GM18508 (cell line): Measurements from ENCODE around the gene TANGO2.

Experiments used
- ATAC-seq: cut with Tn5 transposase; IDR thresholded peaks from one replicate; pipeline ENCODE4 v1.9.1; 2021; ENCODE audit warnings: moderate number of reproducible peaks; ENCODE audit not compliant: insufficient read depth, unreplicated experiment

The TANGO2 gene

DNA sequence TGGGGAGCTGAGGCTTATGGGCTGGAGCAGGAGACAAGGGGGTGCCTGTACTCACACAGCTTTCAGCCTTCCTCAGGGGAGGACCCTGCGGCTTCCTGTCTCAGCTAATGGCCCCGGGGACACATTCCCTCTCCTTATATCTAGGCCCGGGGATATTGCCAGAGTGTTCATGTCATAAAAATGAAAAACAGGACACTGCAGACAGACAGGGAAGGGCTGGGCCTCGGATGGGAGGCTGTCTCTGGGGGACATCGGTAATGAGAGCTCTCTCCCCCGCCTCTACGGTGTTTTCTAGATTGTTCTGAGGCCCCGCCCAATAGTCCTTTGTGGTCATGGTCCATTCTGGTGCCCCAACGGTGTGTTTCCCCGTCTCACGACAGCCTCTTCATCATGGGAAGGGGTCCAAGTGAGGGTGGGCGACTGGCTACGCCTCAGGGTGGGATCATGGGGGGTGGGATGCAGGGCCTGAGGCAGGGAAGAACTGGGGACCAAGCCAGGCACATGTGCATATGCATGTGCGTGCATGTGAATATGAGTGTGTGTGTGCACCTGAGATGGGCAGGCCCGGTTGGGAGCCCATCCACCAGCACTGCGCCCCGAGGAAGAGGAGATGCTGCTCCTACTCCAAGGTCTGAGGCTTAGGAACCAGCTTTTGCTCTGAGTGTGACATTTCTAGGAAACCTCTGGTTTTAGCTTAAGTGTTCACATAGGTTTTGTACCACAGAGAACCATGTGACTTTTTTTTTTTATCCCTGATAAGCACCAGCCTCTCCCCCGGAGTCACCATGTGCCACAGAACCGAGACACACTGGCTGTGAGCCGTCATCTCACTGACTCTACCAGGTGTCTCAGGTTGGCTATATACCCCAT is 9.6 kb upstream of the TANGO2 start:
- no peak for ATAC-seq

DNA sequence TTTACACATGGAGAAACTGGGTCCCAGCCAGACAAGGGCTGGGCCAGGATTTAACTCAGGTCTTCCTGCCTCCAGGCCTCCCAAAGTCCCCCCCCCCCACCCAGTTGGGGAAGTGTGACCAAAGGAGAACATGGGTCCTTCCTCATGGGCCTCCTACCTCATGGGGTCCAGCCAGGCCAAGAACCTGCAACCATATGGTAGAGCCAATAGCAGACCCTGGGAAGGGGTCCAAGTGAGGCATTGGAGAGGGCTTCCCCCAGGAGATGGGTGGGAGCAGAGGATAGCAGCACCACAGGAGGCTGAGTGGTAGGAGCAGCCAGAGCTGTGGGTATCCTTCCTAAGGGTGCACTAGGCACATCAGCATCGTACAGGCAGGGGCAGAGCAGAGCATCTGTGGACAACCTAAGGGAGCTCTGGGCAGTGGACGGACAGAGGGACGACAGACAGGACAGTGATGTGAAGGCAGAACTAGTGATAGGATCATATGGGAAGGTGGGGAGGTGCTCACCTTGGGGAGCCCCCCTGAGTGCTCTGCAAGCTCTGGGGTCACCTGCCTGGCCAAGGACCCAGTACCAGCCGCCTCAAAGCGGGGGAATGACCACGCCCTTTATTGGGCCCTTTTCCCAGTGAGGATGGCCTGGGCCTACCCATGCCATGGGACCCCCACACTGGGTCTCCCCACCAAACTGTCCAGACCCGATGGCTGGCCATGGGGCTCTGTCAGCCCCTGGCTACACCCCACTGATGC is 8.7 kb upstream of the TANGO2 start:
- ATAC-seq, result no peak

DNA sequence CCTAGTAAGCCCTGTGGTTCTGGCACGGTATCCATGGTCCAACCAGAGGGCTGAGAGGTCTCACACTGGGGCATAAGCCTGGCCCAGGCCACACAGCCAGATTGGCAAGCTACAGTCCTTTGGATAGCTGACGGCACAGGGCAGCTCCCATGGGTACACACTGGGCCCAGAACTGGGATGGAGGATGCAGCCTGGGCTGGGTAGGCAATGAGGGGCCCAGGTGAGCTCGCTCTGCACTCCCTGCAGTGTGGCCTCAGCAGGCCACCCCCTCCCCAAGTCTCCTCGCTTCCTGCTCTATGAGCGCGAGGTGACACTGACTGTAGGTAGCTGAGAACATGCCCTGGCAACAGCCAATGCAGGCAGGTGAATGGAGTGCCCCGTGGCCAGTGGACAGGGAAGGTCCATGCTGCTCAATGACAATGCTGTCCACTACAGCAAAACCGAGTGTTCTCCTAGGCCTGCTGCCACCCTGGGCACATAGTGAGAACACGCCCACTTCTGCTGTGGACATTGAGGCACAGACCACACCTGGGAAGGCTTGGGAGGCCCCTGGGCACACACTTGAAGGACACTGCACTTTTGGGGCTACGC is 8.1 kb upstream of the TANGO2 start:
- ATAC-seq, result no peak

DNA sequence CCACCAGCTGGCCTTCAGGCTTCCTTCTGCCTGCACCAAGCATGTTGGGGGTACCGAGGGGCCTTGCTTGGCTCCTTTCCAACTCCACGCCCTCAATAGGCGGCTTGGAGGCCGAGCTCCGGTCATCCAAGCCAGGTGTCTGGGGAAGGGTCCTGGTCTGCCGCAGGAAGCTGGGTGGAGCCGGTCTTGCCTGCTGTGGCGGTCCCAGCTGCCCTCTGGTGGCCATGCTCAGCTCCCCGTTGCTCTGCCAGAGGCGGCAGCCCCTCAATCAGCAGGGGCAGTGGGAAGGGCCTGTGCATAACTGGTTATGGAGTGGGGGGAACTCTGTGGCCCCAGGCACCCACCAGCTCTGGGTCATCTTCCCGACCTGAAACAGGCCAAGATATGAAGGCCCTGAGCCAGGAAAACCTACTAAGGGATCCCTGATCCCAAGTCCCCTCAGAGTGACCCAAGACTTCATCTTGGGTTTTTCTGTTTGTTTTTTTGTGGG is 7.5 kb upstream of the TANGO2 start:
- ATAC-seq, result no peak

DNA sequence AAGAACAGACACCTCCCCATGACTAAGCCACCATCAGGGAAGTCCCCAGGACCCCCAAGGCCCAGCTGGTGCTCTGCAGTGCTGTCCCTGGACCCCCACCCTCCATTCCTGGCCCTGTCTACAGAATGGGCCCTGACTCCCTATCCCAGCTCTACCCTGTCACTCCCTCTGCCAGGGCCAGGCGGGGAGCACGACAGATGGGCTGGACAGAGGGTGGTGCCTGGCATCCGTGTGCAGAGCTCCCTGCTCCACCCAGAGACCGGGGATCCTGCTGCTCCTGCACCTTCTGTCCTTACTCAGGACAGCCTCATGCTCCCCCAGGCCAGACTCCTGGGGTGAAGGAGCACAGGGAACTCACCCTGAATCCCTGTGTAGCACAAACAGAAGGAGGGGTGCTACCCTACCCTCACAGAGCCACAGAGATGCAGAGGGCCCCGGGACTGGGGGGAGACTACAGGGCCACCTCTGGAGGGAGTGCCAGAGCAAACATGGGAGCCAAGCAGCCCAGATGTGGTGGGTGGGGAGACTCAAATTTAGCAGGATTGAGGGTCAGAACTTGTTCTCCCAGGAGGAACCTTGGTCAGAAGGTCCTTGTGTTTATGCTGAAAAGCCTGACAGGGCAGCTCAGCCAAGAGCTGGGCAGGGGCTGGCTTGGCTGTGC is 6.3 kb upstream of the TANGO2 start:
- ATAC-seq, result no peak

DNA sequence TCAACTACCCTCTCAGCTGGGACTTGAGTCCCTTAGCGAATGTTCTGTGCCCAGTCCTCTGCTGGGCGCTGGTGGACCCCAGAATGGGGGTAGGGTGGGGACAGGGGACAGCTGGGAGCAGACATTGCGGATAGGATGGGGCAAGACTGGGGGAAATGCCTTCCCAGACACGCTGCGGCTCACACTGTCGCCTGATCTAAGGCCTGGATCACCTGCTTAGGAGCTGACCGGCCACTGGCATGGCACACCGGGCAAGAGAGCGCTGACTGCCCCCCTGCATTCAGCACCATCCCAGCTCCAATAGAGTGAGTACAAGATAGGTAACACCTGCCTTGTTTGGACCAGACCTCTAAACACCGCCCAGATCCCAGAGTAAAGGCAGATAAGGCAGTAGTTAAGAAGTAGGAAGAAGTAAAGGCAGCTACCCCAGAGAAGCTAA is 5.7 kb upstream of the TANGO2 start:
- no peak for ATAC-seq

DNA sequence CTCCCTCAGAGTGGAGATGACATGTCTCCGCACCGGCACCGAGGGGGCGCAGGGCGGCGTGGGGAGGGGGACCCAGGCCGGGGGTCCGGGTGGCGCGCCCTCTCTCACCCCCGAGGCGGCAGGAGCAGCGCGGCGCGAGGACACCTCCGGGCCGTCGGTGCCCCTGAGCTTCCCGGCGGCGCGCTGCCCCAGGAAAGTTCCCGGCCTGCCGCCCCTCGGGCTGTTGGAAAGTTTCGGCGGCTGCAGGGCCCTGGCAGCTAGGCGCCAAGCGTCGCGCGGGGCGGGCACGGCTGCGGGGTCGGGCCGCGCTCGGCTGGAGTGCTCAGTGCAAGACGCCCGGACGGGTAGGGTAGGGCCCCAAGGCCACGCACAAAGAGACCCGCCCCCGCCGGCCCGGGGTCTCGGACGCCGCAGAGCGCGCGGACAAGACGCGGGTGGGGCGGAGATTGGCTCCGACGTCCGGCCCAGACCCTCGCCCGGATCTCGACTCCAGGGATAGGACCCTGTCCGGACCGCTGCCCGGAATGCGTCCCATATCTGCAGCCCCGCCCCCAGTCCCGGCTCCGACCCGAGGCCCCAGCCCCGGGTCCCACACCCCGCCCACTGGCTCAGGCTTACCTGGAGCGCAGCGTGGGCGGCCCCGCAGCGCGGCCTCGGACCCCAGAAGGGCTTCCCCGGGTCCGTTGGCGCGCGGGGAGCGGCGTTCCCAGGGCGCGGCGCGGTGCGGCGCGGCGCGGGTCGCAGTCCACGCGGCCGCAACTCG is 4.8 kb upstream of the TANGO2 start:
- ATAC-seq, result no peak

DNA sequence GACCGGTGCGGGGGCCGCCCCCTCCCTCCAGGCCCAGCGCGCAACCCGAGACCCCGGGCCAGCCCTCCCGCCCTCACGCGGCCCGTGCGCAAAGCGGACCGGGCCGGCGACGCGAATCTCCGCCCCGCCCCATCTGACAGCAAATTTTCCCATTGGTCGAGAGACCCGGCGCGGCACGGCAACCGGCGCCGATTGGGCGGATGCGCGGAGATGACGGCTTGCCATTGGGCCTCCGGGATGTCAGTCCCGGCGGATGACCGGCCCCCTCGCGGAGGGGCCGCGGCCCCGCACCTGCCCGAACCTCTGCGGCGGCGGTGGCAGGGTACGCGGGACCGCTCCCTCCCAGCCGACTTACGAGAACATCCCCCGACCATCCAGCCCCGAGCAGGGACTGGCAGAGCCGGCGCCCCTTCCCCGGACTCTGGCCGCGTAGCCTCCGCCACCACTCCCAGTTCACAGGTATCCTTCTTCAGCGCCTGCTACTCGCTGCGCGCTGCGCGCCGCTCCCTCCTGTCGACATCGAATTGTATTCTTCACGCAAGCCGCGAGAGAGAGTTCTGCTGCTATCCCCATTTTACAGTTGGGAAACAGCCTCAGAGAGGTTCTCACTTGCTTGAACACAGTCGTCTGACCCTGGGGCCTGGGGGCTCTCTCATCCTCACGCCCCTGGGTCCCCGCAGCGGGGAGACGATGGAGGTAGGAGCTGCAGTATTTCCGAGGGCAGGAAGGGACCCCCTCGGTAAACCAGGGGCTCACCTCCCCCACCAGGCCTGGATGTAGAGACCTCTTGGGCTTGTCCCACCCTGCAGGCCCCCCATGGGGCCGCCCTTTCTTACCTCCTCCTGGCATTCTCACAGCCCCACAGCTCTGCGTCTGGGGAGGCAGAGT is 3.9 kb upstream of the TANGO2 start, which contains the start of gene ARVCF:
Gene ARVCF (minus strand): TSS at position 90 of the 888 bp plus-strand sequence. CDS start 26,029 bp downstream, outside the sequence.
- ATAC-seq, result no peak

DNA sequence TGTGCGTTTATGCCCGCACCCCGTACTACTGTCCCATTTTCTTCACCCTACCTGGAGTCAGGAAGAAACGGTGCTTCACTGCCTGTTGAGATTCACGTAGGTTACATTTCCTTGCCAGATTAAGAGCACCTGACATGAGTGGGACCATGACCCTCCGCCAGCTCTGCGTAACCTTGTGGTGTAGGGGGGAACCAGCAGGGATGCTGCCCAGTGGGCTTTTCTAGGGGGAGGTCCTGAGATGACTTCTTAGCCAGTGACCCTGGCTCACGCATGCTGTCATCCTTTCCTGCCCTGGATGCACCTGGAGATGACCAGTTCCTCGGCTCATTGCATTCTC is 3.3 kb upstream of the TANGO2 start:
- ATAC-seq, result no peak

DNA sequence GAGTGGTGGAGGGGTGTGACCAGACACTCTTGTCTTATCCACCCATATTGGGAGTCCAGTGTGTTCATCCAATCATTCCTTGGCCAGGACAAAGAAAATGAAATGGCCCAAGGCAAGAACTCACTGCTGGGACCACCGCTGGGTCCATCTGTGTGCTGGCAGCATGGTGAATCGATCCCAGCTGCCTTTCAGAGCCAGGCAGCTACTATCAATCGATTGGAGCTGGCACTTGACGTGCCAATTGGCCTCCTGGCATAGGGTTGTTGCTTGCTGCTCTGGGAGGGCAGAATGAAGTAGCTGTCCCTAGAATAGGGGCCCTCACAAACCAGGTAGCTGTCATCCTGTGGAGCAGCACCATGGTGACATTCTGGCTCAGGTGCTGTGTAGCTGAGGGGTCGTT is 2.9 kb upstream of the TANGO2 start:
- ATAC-seq, result no peak

DNA sequence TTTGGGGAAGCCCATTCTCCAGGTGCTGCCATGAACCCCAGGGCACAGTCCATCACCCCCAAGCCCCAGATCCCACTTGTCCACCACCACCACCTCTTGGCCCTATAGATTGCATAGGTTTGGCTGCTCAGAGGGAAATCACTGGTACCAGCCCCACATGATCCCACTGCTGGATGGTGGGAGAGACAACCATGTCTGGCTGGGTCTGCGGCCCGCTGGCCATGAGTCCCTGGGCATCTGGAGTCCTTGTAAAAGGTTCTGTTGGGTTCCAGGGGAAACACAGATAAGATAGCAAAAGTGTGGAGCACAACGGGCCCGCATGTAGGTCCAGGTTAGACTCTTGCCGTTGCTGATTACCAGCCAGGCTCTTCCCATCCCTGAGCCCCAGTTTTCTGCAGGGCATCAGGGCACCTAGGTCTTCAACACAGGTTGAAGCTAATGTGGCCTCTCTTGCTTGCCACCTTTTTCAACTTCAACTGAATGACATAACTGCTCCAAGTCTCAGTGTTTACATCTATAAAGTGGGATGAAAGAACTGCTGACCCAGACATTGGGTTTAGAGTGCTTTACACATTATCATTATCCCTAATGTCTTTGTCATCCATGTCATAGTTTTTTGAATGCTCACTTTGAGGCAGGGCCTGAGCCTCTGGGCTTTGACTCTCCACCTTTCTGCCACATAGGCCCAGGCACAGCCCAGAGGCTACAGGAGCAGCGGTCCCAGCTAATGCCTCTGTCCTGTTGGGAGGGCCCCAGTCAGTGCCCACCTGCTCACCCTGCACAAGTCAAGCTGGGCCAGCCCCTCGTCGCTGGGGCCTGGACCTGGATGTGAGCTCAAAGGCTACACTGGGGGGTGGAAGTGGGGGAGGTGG is 1.0 kb upstream of the TANGO2 start:
- no peak for ATAC-seq

DNA sequence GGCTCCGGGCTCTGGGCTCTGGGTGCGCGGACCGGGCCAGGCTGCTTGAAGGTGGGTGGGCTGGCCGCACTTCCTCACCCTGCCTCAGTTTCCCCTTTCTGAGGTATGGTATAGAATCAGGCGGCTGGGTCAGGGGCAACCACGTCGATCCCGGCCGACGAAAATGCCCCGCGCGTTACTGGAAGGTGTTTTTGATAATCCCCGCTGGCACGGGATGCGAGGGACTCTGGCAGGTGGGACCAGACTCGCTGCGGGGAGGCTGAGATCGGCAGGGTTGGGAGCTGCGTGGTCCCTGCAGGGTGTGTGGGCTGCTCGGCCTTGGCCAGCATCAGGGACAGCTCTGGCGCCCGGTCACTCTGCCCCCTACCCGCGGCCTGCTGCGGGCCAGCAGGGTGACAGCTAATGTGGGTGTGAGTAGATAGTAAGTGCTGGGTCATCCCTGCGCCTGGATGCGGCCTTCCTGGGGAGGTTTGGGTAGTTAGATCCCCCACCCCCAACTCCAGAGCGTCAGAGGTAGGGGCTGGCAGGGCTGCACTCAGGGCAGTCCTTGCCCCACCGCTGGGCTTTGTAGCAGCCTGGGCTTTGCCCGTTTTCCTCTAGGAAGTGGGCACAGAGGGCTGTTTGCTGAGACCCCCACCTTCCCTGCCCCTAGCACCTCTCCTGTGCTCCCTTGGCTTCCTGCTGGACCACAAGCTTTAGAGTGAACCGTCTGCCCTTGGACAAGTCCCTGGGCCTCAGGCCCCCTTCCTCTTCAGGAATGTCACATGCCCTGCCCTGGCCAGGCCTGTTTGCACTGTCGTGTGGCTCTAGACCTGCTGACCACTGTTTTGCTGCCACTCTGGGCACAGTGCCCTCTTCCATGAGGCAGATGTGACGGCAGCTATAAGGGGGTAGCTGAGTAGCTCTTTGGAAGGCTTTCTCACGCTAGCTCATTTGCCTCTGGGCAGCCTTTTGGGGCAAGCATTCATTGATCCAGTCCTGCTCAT is 579 bp downstream of the TANGO2 start:
- ATAC-seq, result no peak

DNA sequence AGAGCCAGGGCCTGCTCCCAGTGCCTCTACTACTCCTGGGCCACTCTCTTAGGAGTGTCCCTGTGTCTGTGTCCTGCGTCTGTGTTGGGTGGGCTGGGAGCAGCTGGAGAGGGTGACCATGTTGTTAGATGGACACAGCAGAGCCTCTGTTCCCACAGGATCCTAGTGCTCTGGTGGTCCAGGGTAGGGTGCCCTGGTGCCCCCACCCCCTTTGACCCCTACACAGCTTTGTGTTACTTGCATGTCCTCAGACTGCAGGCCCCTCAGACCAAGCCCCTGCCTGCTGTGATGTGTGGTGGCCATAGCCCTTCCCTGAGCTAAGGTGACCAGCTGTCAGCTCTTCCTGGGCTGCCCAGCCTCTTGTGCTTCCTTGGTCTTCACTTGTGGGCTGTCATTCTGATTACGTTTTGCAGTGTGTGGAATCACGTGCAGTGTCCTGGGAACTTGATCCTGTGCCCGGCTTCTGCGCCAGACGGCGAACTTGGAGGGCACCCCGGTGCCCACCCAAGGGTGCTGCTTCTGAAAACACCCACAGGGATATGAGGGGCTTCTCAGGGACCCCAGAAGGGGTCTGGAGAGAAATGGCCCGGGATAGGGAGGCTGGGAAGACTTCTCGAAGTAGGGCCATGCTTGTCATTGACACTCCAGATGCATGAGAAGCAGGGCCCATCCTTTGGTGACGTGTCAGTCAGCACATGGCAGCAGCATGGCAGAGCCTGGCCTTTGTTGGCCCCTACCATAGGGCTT is 1.5 kb downstream of the TANGO2 start:
- no peak for ATAC-seq

DNA sequence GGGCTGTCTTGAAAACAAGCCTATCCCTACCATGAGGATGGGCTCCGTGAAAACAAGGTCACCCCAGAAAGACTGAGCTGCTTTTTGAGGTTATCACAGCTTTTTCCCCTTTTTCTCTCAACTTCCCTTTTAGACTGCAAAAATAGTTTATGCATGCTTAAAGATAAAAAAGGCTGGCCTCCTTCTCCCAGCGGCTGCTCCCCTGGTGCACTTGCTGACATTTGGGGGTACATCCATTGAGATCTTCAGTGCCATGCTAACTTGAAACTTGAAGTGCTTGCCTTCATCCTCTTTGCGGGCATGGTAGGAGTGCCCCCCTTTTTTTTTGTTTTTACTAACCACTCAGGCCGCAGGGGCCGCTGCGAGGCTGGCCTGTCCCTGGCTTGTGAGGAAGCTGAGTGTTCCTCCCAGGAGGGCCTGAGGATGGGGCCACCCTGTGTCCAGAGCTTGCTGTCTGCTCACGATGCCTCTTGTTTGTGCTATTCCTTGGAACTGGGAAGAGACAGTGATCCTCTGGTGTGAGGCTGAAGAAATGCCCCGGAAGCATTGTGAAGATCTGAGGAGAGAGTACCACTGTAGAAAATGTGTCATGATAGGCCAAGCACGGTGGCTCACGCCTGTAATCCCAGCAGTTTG is 2.2 kb downstream of the TANGO2 start:
- no peak for ATAC-seq

DNA sequence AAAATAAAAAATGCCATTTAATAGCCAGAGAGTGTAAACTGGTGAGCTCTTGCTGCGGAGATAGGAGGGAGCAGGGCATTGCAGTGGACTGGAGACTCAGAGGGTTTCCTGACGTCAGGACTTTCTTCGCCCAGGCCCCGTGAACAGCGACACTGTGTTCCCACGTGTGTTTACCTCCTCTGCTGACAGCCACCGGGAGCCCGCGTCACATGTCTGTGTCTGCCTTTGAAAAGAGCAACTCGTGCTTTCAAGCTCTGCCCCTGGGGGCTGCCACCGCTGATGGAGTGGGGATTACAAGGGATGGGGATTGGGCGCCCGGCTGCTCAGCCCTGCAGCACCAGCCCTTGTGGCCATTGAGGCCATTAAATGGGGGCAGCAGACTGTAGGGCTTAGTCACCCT is 3.3 kb downstream of the TANGO2 start:
- no peak for ATAC-seq
